Stimulated activated naive CD4-positive, alpha-beta T cell treated with Interleukin-2 at 50 U/mL for 16 hours (primary cell): ENCODE results near the gene LRRC23.
A peak's percentile ranks its signal among the peaks of the same experiment; 100 is the strongest.
"Not testable (repeated sequence)": the region's sequence is repeated elsewhere in the genome, so short reads cannot be mapped to it uniquely, and the experiment has no call there.

Experiments
- DNase-seq: peaks from one replicate; lab custom pipeline; 2025; lab: John Stamatoyannopoulos, UW

The LRRC23 gene

DNA sequence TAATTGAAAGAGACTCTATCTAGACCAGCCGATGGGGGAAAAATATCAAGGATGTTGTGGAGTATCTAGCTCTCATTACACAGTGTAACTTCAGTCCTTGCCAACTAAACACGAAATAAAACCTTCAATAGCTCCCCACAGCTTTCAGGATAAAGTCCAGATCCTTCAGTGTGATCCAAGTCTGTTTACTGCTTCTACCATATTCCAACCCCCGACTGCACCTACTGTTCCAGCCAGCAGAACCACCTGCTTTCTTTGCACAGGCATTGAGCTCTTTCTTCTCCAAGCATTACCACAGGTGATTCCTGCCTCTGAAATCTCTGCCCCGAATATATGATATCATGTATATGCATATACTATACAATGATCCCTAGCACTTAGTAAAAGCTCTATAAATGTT lies 2.2 kb upstream of the LRRC23 start:
- no peak for DNase-seq

DNA sequence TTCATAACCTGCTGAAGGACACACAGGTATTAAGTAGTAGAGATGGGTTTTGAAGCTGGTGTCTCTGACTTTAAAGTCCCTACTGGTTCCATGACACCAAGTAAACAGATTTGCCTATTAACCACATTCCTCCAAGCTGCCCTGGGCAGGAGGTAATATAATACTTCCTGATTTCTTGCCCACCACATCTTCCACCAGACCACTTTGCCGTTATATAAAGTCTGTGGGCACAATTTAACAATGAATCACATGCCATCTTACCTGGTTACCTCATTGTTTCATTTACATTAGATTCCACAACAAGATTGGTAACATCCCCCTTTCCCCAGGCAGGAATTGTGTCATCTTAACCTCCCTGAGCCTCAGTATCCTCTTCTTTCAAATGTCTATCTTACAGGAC lies 900 bp upstream of the LRRC23 start:
- DNase-seq, result no peak

DNA sequence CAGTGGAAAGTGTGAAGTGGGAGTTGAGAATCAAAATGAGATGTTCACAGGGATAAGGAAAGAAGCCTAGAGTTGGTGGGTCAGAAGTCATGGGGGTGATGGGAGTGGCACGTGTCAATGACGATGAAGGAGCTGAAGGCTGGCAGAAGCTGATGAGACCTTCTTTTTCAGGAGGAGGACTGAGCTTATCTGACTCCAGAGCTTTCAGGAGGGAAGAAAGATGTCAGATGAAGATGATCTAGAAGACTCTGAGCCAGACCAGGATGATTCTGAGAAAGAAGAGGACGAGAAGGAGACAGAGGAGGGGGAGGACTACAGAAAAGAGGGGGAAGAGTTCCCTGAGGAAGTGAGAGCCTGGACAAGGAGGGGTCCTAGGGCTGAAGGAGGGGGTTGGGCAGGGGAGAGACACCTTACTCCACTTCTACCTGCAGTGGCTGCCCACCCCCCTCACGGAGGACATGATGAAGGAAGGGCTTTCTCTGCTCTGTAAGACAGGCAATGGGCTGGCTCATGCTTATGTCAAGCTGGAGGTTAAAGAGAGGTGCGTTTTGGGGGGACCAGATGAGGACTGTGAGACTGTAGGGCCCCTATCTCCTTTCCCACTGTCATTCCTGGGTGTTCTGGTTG lies 905 bp downstream of the LRRC23 start:
- no peak for DNase-seq

DNA sequence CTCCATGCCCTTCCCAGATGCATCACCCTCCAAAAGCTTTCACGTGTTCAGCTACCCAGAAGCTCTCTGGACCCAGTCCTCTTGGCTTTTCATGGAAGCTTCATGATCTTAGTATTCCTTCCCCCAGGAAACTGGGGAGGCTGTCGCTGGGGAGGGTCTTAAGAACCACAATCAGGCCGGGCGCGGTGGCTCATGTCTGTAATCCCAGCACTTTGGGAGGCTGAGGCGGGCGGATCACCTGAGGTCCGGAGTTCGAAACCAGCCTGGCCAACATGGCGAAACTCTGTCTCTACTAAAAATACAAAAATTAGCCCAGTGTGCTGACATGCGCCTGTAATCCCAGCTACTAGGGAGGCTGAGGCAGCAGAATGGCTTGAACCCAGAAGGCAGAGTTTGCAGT lies 3.5 kb downstream of the LRRC23 start:
- DNase-seq, result not testable (repeated sequence)

DNA sequence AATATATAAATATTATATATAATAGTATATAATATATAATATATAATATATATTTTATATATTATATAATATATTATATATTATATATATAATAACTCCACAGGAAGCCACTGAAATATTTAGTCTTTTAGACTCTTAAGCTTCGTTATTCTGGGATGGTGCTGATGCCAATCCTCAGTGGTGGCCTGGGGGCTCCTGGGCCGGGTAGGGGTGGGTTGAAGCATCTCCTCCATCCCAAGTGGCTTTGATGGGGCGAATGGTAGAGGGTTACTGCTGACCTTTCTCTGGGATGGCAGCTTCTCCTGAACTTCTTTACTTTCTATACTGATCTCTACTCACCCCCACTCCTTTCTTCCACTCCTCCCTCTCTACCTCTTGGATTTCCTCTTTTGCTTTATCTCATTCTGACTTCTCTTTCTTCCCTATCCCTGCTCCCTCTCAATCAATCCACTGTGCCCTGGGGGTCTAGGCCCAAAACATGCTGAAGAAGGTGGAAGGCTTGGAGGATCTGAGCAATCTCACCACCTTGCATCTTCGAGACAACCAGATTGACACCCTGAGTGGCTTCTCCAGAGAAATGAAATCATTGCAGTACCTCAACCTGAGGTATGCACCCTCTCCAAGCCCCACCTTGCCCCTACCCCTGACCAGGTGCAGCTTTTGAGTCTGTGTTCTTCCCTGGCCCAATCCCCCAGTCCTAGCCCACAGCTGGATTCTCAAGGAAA lies 5.0 kb downstream of the LRRC23 start:
- no peak for DNase-seq

DNA sequence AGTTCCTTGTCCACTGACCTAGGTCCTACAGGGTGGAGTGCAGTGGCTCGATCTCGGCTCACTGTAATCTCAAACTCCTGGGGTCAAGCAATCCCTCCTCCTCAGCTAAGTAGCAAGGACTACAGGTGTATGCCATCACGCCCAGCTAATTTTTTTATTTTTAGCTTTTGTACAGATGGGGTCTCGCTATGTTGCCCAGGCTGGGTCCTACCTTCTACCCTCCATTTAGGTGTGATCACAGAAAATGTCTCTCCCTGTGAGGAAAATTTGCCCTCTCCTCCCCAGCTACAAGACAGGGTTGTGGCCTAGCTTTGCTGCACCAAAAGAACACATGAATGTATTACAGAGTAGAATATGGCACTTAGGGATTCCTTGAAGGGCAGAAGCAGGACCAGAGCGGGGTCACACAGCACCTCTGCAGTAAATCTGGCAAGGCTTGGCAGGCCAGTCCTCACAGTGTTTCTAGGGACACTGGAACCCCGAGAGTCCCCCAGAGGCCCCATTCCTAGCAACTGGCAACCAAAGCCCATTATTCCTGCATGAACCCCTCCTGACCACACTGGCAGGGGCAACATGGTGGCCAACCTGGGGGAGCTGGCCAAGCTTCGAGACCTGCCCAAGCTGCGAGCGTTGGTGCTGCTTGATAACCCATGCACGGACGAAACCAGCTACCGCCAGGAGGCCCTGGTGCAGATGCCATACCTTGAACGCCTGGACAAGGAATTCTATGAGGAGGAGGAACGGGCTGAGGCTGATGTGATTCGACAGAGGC lies 7.7 kb downstream of the LRRC23 start:
- DNase-seq, result no peak

DNA sequence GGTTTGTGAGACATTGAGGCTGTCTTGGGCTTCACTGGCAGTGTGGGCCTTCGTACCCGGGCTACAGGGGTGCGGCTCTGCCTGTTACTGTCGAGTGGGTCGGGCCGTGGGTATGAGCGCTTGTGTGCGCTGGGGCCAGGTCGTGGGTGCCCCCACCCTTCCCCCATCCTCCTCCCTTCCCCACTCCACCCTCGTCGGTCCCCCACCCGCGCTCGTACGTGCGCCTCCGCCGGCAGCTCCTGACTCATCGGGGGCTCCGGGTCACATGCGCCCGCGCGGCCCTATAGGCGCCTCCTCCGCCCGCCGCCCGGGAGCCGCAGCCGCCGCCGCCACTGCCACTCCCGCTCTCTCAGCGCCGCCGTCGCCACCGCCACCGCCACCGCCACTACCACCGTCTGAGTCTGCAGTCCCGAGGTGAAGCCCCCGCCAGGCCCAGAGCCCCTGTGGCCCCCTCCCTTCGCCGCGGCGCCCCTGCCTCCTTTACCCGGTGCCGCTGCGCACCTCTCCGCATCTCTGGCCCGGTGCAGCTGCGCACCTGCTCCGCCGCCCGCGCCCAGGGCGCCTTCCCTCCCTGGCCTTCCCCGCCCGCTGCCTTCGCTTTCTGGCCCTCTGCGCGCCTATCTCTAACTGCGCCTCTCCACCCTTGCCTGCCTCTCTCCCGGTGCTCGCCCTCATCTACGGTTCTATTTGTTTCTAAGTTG lies 9.8 kb downstream of the LRRC23 start, which contains the start of gene ENO2:
TSS of gene ENO2 (plus strand) at position 335 of the 701 bp plus-strand sequence. CDS start 1,253 bp downstream, outside the sequence.
- peak; percentile 81 for DNase-seq

DNA sequence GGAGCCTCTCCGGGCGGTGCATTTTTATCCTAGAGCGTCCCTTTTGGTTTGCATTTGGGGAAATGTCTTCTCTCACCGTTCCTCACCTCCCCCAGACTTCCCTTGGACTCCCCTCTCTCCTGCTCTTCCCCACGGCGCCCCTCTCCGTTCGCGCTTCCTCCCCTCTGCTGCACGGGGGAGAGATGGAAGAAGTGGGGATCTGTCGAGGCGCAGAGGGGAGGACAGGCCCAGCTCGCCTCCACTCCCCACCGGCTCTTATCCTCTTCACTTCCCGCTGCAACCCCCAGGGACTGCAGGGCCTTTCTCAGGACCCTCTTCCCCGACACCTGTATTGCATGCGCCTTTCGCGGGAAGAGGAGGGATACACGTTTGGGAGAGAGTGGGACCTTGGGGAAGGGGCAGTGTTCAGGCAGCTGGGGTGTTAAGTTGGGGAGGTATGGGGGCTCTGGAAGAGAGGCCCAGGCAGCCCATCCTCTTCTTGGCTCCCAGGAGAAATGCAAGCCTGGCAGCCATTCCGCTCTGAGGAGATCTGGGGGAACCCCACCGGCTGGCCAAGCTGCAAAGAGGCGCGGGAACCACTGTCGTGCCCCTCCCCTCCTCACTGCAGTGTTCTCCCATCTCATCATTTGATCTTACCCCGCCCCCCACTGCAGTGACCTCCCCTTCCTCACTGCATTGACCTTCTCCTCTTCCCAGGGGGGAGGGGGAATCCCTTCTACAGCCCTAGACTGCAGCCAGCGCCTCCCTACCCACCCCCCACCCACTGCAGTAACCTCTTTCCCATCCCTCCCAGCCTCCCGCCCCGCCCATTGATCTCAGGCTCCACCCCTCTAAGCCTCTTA lies 10.5 kb downstream of the LRRC23 start:
- DNase-seq, result no peak

DNA sequence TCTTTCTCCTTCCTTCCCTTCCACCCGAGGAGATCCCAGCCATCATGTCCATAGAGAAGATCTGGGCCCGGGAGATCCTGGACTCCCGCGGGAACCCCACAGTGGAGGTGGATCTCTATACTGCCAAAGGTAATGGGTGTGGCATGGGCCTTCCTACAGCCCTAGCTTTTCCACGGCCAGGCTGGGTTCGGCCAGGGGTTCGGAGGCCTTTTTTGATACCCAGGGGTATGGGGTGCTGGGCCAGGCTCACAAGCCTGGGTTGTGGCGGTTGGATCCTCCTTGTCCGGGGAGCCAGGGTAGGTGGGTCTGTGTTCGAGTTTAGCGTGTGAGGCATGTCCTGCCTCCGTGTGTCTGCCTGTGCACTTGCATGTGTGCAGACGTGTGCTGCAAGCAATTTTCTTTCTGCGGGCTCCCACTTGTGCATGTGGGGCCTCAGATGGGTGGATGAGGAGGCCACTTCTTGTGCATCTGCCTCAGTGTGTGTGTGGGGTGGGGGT lies 11.2 kb downstream of the LRRC23 start:
- DNase-seq, result no peak

DNA sequence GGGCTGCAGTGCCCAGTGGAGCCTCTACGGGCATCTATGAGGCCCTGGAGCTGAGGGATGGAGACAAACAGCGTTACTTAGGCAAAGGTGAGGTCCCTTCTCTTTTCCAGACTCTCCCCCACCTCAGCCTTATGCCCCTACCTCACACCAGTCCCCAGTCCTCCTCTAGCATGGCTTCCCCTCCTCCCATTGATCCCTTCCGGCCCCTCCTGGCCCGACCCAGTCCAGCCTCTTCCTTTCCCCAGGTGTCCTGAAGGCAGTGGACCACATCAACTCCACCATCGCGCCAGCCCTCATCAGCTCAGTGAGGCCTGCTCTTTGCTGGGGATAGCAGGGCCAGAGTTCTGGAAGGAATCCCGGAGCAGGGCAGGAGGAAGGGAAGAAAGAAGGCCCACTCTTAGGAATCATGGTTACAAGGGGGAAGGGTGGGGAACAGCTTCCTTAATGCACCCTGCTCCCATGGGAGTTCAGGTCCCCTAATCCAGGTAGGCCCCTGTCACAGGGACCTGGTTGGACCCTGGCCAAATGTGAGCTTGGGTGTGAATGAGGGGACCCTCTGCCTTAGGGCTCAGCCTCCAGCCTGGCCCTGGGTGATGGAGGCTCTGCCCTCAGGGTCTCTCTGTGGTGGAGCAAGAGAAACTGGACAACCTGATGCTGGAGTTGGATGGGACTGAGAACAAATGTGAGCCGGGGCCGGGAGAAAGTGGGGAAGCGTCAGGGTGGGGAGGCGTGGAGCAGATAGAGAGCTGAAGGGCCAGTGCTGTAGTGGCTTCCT lies 12.0 kb downstream of the LRRC23 start:
- DNase-seq, result no peak

DNA sequence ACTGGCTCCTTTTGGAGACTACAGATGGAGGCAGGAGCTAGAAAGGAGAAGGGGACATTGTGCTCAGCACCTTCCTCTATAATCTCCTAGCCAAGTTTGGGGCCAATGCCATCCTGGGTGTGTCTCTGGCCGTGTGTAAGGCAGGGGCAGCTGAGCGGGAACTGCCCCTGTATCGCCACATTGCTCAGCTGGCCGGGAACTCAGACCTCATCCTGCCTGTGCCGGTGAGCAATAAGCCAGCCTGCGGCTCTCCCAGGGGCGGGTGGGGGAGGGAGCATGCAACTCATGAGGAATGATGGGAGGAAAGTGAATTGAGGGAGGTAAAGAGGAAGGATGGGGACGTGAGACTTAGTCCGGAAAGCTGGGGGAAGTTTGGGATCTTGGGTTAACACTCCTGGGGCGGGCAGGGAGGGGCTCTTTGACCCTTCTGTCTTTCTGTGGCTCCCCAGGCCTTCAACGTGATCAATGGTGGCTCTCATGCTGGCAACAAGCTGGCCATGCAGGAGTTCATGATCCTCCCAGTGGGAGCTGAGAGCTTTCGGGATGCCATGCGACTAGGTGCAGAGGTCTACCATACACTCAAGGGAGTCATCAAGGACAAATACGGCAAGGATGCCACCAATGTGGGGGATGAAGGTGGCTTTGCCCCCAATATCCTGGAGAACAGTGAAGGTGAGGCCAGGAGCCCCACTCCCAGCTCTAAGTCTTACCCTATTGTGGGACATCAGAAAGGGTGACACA lies 13.0 kb downstream of the LRRC23 start:
- no peak for DNase-seq

DNA sequence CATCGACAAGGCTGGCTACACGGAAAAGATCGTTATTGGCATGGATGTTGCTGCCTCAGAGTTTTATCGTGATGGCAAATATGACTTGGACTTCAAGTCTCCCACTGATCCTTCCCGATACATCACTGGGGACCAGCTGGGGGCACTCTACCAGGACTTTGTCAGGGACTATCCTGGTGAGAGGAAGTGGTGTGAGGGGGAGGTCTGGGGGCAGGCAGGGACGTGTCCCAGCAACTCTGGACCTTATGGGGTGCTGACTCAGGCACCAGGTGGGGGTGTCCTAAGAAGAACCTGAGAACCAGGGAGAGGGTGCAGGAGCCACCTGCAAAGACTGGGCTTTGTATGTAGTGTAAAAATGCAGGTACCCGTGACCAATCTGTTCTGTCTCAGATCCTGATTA lies 15.0 kb downstream of the LRRC23 start:
- no peak for DNase-seq

DNA sequence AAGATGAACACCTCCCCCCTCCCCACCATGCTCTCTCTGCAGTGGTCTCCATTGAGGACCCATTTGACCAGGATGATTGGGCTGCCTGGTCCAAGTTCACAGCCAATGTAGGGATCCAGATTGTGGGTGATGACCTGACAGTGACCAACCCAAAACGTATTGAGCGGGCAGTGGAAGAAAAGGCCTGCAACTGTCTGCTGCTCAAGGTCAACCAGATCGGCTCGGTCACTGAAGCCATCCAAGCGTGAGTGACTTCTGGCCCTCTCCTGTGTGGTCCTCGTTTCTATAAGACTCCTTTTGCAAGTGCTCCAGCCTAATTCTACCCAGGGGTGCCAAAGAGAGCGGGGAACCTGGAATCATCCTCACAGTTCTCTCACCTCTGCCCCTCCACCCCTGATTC lies 16.9 kb downstream of the LRRC23 start:
- DNase-seq, result no peak

DNA sequence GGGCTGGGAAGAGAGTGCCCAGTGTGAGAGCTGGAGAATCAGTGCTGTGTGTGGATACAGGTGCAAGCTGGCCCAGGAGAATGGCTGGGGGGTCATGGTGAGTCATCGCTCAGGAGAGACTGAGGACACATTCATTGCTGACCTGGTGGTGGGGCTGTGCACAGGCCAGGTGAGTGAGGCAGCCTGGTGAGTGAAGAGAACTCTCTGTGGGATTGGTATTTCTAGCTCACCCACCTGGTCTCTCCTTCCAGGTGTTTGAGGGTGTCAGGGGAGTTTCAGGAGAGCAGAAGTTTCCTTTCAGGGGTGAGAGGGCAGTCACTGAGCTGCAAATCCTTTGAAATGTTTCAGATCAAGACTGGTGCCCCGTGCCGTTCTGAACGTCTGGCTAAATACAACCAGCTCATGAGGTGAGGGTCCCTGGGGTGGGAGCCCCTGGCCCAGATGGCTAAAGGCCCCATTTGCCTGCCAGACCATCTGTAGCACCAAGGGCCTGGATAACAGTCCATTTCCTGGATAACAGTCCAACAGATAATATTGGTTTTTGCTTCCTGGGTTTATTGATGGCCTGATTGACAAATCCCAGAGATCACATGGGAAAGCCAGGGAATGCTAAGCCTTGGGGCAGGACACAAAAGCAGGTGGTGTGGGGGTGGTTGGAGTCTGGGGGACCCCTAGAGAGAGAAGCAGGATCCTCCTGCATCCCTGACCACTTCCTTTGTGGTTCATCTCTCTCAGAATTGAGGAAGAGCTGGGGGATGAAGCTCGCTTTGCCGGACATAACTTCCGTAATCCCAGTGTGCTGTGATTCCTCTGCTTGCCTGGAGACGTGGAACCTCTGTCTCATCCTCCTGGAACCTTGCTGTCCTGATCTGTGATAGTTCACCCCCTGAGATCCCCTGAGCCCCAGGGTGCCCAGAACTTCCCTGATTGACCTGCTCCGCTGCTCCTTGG lies 17.6 kb downstream of the LRRC23 start:
- DNase-seq, result no peak

DNA sequence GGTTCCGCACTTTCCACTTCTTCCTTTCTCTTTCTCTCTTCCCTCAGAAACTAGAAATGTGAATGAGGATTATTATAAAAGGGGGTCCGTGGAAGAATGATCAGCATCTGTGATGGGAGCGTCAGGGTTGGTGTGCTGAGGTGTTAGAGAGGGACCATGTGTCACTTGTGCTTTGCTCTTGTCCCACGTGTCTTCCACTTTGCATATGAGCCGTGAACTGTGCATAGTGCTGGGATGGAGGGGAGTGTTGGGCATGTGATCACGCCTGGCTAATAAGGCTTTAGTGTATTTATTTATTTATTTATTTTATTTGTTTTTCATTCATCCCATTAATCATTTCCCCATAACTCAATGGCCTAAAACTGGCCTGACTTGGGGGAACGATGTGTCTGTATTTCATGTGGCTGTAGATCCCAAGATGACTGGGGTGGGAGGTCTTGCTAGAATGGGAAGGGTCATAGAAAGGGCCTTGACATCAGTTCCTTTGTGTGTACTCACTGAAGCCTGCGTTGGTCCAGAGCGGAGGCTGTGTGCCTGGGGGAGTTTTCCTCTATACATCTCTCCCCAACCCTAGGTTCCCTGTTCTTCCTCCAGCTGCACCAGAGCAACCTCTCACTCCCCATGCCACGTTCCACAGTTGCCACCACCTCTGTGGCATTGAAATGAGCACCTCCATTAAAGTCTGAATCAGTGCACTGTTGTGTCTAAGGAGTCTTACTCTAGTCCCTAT lies 18.5 kb downstream of the LRRC23 start:
- no peak for DNase-seq

DNA sequence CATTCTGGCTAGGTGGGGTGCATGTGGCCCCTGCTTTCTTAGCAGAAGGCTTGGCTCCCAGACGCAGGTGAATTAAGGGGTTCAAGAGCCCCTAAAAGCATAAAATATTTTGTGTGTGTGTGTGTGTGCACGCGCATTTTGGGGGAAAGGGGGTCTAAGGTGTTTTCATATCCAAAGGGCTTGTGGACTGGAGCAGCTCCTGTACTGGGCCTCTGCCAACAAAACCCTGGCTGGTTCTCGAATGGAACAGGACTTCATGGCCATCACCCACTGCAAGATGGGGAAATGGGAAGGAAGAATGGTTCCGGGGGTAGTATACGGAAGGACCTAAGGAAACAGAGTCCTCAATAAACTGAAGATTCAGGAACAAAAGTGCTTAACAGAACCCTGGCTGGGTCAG lies 19.2 kb downstream of the LRRC23 start:
- no peak for DNase-seq

DNA sequence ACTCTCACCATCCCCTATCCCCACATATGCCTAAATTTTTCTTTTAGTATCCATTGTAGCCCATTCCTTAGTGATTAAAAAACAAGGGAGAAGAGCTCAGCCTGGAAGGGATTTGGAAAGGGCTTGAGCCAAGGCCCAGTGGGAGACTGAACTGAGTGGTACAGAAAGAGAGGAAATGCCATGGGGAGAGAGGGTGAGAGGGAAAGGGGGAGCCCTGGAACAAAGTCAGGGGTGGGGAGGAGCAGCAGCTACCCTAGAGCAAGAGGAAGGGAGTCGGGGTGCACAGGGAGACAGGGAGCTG lies 20.6 kb downstream of the LRRC23 start:
- DNase-seq, result no peak
